PC-3 (cell line): ENCODE data around the gene KCND3.

ENCODE experiments used
- CTCF ChIP-seq: fragments of 300-600 bp; sonication (generic); conservative IDR thresholded peaks from 2 replicates; pipeline ENCODE4 v1.5.1; 2017; ENCODE audit warnings: antibody characterized with exemption, low read depth, mild to moderate bottlenecking, low read length
- EZH2phosphoT487 ChIP-seq: fragments of 300-600 bp; sonication (generic); IDR thresholded peaks from 2 replicates; pipeline ENCODE4 v1.6.1; 2018; ENCODE audit warnings: mild to moderate bottlenecking, antibody characterized with exemption, low read length, borderline replicate concordance

- no peak for TF ChIP-seq CTCF
- TF ChIP-seq EZH2phosphoT487, result no peak
These were observed 44.1 kb upstream of the KCND3 start for GRCh38 chr1:112033439-112034120.
